GM12892 (cell line): ENCODE results near the gene ALDH1A1.

Source experiments
- POLR2A ChIP-seq: IDR thresholded peaks from 2 replicates; pipeline ENCODE4 v1.6.1; 2011; ENCODE audit warnings: low read depth, low read length, control low read depth
- POLR2AphosphoS5 ChIP-seq: IDR thresholded peaks from 2 replicates; pipeline ENCODE4 v1.6.1; 2011; ENCODE audit warnings: low read depth, low read length, control low read depth
- TAF1 ChIP-seq: IDR thresholded peaks from 2 replicates; pipeline ENCODE4 v1.6.1; 2011; ENCODE audit warnings: low read depth, mild to moderate bottlenecking, control low read depth, low read length, borderline replicate concordance

- TF ChIP-seq POLR2AphosphoS5, result no peak
- no peak for TF ChIP-seq POLR2A
- no peak for TF ChIP-seq TAF1
Observed at GRCh38 chr9:72858089-72858912, 94.6 kb downstream of the ALDH1A1 start.
